Stimulated activated CD8-positive, alpha-beta memory T cell treated with anti-CD3 and anti-CD28 coated beads, Interleukin-4, amount 100 ng/mL, for 48 hours (primary cell): ENCODE data around the gene ALKBH1.
"Not testable (repeated sequence)": the region's sequence is repeated elsewhere in the genome, so short reads cannot be mapped to it uniquely, and the experiment has no call there.

Experiments
- DNase-seq: peaks from one replicate; pipeline ENCODE4 v3.0.0-alpha.2; 2020

Gene ALKBH1

GRCh38 chr14:77667331-77667730, 40.5 kb downstream of the ALKBH1 start:
- no peak for DNase-seq

- no peak for DNase-seq
Measured at GRCh38 chr14:77663293-77663692, 44.5 kb downstream of the ALKBH1 start.

GRCh38 chr14:77661562-77661961, 46.3 kb downstream of the ALKBH1 start:
- not testable (repeated sequence) for DNase-seq

GRCh38 chr14:77660754-77661153, 47.1 kb downstream of the ALKBH1 start:
- no peak for DNase-seq

GRCh38 chr14:77659831-77660230, 48.0 kb downstream of the ALKBH1 start:
- DNase-seq = no peak

- no peak for DNase-seq
Measured at GRCh38 chr14:77657280-77657679, 50.5 kb downstream of the ALKBH1 start.

GRCh38 chr14:77654001-77654441, 53.8 kb downstream of the ALKBH1 start:
- no peak for DNase-seq

- DNase-seq = no peak
Measured at GRCh38 chr14:77649326-77649725, 58.5 kb downstream of the ALKBH1 start.

GRCh38 chr14:77648520-77649200, 59.2 kb downstream of the ALKBH1 start:
- no peak for DNase-seq

GRCh38 chr14:77647853-77648252, 60.0 kb downstream of the ALKBH1 start:
- no peak for DNase-seq

GRCh38 chr14:77646907-77647306, 60.9 kb downstream of the ALKBH1 start:
- no peak for DNase-seq

GRCh38 chr14:77645520-77646230, 62.1 kb downstream of the ALKBH1 start:
- DNase-seq = no peak

- DNase-seq = no peak
Measured at GRCh38 chr14:77642407-77642806, 65.4 kb downstream of the ALKBH1 start.

- DNase-seq = peak; percentile 81
Measured at GRCh38 chr14:77641534-77642341, 66.1 kb downstream of the ALKBH1 start.

GRCh38 chr14:77640756-77641533, 66.9 kb downstream of the ALKBH1 start:
- no peak for DNase-seq

- DNase-seq = no peak
Measured at GRCh38 chr14:77638771-77639171, 69.1 kb downstream of the ALKBH1 start.

GRCh38 chr14:77635869-77636268, 72.0 kb downstream of the ALKBH1 start:
- not testable (repeated sequence) for DNase-seq

GRCh38 chr14:77635466-77635865, 72.4 kb downstream of the ALKBH1 start:
- DNase-seq = not testable (repeated sequence)

GRCh38 chr14:77630111-77630510, 77.7 kb downstream of the ALKBH1 start:
- no peak for DNase-seq

- DNase-seq = no peak
Measured at GRCh38 chr14:77625360-77625759, 82.5 kb downstream of the ALKBH1 start.

GRCh38 chr14:77623201-77623600, 84.6 kb downstream of the ALKBH1 start:
- no peak for DNase-seq
